GM10266 (cell line): Measurements from ENCODE around the gene GPR21.

Source experiments
- DNase-seq: peaks from one replicate; pipeline ENCODE4 v3.0.0; 2012; ENCODE audit errors: extremely low spot score
- TF ChIP-seq, protein P1 (sequence below): IDR thresholded peaks from 2 replicates; pipeline ENCODE4 v1.5.1; 2012; ENCODE audit warnings: mild to moderate bottlenecking, low read depth; ENCODE audit not compliant: control insufficient read depth, insufficient read depth; ENCODE audit errors: missing control alignments

The GPR21 gene

GRCh38 chr9:123011878-123012528 is 21.5 kb upstream of the GPR21 start:
- no peak for DNase-seq
- TF ChIP-seq, protein P1, sequence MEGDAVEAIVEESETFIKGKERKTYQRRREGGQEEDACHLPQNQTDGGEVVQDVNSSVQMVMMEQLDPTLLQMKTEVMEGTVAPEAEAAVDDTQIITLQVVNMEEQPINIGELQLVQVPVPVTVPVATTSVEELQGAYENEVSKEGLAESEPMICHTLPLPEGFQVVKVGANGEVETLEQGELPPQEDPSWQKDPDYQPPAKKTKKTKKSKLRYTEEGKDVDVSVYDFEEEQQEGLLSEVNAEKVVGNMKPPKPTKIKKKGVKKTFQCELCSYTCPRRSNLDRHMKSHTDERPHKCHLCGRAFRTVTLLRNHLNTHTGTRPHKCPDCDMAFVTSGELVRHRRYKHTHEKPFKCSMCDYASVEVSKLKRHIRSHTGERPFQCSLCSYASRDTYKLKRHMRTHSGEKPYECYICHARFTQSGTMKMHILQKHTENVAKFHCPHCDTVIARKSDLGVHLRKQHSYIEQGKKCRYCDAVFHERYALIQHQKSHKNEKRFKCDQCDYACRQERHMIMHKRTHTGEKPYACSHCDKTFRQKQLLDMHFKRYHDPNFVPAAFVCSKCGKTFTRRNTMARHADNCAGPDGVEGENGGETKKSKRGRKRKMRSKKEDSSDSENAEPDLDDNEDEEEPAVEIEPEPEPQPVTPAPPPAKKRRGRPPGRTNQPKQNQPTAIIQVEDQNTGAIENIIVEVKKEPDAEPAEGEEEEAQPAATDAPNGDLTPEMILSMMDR, result no peak

DNA sequence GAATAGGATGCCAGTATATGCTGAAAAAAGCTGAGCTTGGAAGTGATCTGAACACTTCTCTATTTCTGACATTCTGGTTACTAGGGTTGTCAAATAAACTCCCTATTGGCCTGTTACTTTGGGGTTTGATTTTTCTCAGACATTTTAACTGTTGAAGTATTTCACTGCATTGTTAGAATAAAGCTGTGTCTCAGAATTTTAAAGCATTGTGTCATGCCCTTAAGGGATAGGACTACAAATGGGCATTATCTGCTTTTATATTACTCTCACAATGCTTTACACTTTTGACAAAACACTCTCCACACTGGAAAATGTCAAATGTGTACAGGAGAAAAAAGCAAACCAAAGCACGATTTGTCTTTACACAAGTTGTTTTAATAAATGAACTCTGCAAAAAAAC is 16.8 kb upstream of the GPR21 start:
- TF ChIP-seq, protein P1, result no peak

GRCh38 chr9:123020796-123021195 is 12.7 kb upstream of the GPR21 start:
- TF ChIP-seq, protein P1, result no peak
- no peak for DNase-seq

More for the DNA sequence above, 16.8 kb upstream of the GPR21 start:
- DNase-seq, result no peak

DNA sequence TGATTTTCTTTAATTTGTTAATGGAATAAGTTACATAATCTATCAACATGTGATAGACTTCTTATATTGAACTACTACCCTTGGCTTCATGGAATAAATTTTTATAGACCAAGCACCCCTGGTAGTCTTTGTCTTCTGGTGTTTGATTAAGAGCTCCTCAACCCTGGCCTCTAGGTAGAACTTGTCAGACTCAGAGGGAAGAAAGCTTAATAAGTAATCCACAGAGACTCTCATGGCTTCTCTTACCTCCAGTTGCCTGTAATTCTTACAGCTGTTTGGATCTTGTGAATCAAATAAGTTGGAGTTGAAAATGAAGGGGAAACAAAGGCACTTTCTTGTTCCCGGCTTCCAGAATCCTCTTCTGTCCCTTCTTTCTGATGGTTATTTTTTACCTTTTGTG is 7.0 kb upstream of the GPR21 start:
- TF ChIP-seq, protein P1, result no peak

GRCh38 chr9:123027517-123027916 is 6.0 kb upstream of the GPR21 start:
- TF ChIP-seq, protein P1, result no peak
- DNase-seq, result no peak

More for the DNA sequence above, 7.0 kb upstream of the GPR21 start:
- DNase-seq, result no peak

GRCh38 chr9:123028136-123028535 is 5.3 kb upstream of the GPR21 start:
- TF ChIP-seq, protein P1, result no peak
- DNase-seq, result no peak

- TF ChIP-seq, protein P1, result no peak
These were observed 4.5 kb upstream of the GPR21 start for GRCh38 chr9:123028973-123029372.

More at GRCh38 chr9:123028973-123029372, 4.5 kb upstream of the GPR21 start:
- no peak for DNase-seq
